ENCODE results near the gene TMEM25.

TMEM25 gene

DNA sequence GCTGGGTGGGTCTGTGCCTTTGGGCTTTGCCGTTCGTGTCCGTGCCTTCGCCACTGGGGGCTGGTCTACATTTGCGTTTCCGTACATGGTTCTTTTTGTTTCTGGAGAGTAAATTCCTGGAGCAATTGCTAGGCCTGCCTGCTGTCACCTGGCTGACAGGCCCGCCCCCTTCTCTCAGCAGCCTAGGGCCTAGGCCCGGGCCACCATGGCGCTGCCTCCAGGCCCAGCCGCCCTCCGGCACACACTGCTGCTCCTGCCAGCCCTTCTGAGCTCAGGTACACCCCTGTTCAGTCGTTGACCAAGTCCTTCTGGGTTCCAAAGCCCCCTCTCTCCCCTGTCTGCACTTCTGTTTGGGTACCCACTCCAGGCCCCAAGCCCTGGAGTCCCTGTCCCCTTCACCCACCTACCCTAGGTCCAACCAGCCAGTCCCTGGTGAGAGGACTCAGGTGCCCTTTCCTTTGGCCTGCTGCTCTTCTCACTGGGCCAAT is 649 bp downstream of the TMEM25 start:
- peak overlapping the region; percentile 60 for H3K4me3 ChIP-seq (replicated peaks; ENCODE audit: low read depth, low read length)
- no peak for DNase-seq (ENCODE audit: low read depth)
- TF ChIP-seq, protein P1, sequence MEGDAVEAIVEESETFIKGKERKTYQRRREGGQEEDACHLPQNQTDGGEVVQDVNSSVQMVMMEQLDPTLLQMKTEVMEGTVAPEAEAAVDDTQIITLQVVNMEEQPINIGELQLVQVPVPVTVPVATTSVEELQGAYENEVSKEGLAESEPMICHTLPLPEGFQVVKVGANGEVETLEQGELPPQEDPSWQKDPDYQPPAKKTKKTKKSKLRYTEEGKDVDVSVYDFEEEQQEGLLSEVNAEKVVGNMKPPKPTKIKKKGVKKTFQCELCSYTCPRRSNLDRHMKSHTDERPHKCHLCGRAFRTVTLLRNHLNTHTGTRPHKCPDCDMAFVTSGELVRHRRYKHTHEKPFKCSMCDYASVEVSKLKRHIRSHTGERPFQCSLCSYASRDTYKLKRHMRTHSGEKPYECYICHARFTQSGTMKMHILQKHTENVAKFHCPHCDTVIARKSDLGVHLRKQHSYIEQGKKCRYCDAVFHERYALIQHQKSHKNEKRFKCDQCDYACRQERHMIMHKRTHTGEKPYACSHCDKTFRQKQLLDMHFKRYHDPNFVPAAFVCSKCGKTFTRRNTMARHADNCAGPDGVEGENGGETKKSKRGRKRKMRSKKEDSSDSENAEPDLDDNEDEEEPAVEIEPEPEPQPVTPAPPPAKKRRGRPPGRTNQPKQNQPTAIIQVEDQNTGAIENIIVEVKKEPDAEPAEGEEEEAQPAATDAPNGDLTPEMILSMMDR (IDR thresholded peaks at IDR 0.05; ENCODE audit: low read length, missing control alignments) = no peak

DNA sequence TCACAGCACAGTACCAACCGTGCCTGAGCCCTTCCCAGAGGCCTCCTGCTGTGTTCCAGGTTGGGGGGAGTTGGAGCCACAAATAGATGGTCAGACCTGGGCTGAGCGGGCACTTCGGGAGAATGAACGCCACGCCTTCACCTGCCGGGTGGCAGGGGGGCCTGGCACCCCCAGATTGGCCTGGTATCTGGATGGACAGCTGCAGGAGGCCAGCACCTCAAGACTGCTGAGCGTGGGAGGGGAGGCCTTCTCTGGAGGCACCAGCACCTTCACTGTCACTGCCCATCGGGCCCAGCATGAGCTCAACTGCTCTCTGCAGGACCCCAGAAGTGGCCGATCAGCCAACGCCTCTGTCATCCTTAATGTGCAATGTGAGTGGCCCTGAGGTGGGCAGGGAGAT is 1.1 kb downstream of the TMEM25 start:
- no peak for DNase-seq (ENCODE audit: low read depth)
- no peak overlapping the region for H3K4me3 ChIP-seq (replicated peaks; ENCODE audit: low read depth, low read length)

GRCh38 chr11:118532852-118533768 is 2.1 kb downstream of the TMEM25 start:
- H3K4me3 ChIP-seq (replicated peaks; ENCODE audit: low read depth, low read length) = no peak overlapping the region
- TF ChIP-seq, protein P1 (IDR thresholded peaks at IDR 0.05; ENCODE audit: low read length, missing control alignments) = no peak

More for the DNA sequence above, 1.1 kb downstream of the TMEM25 start:
- TF ChIP-seq, protein P1 (IDR thresholded peaks at IDR 0.05; ENCODE audit: low read length, missing control alignments) = no peak

GRCh38 chr11:118533769-118534729 is 3.1 kb downstream of the TMEM25 start:
- no peak for DNase-seq (ENCODE audit: low read depth)
- H3K4me3 ChIP-seq (replicated peaks; ENCODE audit: low read depth, low read length) = no peak overlapping the region
- TF ChIP-seq, protein P1 (IDR thresholded peaks at IDR 0.05; ENCODE audit: low read length, missing control alignments) = no peak

More at GRCh38 chr11:118532852-118533768, 2.1 kb downstream of the TMEM25 start:
- DNase-seq (ENCODE audit: low read depth) = no peak

DNA sequence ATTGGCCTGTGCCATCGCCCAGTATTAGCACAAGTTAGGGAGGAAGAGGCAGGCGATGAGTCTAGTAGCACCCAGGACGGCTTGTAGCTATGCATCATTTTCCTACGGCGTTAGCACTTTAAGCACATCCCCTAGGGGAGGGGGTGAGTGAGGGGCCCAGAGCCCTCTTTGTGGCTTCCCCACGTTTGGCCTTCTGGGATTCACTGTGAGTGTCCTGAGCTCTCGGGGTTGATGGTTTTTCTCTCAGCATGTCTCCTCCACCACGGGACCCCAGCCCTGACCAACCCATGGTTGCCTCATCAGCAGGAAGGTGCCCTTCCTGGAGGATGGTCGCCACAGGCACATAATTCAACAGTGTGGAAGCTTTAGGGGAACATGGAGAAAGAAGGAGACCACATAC is 4.3 kb downstream of the TMEM25 start:
- TF ChIP-seq, protein P1 (IDR thresholded peaks at IDR 0.05; ENCODE audit: low read length, missing control alignments) = no peak
- no peak for DNase-seq (ENCODE audit: low read depth)
- H3K4me3 ChIP-seq (replicated peaks; ENCODE audit: low read depth, low read length) = no peak overlapping the region

- DNase-seq (ENCODE audit: low read depth) = peak; percentile 9
- TF ChIP-seq, protein P1 (IDR thresholded peaks at IDR 0.05; ENCODE audit: low read length, missing control alignments) = no peak
Observed at GRCh38 chr11:118536726-118537125, 5.7 kb downstream of the TMEM25 start.

More at GRCh38 chr11:118536726-118537125, 5.7 kb downstream of the TMEM25 start:
- no peak overlapping the region for H3K4me3 ChIP-seq (replicated peaks; ENCODE audit: low read depth, low read length)
